HG03439 (cell line): ENCODE data around the gene GMPR.

ENCODE experiments used
- ATAC-seq: cut with Tn5 transposase; IDR thresholded peaks from one replicate; pipeline ENCODE4 v1.9.1; 2021; ENCODE audit warnings: mild to moderate bottlenecking, moderate library complexity; ENCODE audit not compliant: unreplicated experiment

Gene GMPR

GRCh38 chr6:16296061-16296670, 57.8 kb downstream of the GMPR start:
- no peak for ATAC-seq

- ATAC-seq = no peak
Measured at GRCh38 chr6:16299861-16300260, 61.5 kb downstream of the GMPR start.

DNA sequence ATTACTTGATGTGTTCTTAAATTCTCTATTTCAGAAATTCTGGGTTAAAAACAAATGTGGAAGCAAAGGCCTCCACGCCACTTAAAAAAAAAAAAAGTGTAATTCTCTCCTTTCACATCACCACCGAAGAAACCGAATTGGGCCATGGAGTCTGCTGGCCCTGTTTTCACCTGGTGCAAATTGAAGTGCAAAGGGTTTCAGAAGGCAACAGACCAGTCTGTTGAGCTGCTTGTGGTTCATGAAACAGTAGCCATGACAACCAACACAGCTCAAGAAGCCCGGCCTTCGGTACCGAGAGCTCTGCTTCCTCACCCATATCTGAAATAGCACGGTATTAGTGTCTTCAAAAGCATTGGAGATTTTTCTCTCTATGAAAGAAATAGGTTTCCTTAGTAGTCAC, 63.1 kb downstream of the GMPR start:
- peak; percentile 50 for ATAC-seq

DNA sequence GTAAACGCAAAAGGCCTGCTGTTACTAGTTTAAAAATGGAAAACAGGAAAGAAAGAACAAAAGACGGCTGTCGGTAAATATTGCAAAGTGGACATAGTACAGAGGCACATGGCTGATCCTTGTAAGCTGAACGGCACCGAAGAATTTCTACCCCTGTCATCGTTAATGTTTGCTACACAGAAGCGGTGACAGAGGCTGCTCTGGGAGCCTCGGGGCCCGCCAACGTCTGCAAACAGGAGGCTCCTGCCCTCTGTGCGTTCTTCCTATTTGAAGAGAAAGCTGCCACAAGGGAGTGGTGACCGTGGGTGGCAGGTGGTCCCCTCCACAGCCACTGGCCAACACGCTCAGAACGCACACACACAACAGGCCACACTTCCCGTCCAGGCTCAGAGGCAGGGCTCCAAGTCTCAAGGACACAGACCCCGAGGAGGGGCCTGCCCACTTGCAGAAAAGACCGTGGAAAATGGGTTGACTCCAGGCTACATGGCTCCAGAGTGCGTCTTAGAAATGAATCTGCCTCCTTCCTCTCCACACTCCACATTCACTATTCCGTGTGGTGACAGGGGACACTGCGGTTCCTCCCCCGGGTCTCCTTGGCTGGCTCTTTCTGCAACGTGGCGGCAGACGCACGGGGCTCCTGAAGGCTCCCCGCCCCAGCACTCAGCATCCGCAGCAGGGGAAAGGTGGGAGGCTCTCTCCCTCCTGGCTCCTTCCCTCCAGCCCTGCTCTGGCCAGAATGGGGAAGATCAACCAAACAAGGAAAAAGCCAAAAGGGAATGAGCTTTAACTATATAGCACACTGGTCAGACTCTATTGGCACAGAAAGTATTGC, 64.5 kb downstream of the GMPR start:
- ATAC-seq = no peak

- peak; percentile 72 for ATAC-seq
Measured at GRCh38 chr6:16305246-16305725, 66.9 kb downstream of the GMPR start.

DNA sequence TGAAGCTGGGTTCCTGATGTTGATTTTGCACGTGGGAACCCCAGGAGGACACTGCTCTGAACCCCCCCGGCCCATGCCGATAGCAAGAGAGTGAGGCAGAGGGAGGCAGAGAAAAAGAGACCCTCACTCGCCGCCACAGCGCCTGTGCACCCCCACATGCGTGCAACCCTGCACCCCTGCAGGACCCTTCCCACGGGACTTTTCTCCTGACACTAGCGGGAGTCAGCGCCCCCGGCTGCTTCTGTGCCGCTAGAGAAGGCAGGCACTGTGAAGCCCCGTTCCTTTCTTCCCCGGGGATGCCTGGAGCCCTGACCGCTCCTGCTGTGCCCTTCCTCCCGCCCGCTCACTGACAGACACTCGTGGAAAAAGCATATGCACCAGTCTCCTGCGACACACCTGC, 67.4 kb downstream of the GMPR start:
- peak; percentile 26 for ATAC-seq

DNA sequence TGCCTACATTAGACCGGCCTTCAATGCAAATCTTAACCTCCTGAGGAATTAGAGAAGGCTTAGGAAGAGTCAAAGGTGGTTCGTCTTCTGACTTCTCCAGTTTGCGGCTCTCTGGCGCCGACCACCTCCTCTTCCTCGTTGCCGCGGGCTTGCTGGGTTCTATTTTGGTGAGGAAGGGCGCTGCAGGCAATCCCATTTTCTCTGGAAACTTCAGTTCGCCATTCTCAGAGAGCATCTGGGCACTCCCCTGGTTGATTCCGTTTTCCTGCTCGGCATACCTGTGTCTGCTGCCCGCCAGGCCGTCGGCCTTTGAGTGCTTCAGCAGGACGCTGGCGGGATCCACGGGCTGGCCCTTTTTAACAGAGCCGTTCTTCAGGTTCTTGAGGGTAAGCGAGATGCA, 67.9 kb downstream of the GMPR start:
- no peak for ATAC-seq

DNA sequence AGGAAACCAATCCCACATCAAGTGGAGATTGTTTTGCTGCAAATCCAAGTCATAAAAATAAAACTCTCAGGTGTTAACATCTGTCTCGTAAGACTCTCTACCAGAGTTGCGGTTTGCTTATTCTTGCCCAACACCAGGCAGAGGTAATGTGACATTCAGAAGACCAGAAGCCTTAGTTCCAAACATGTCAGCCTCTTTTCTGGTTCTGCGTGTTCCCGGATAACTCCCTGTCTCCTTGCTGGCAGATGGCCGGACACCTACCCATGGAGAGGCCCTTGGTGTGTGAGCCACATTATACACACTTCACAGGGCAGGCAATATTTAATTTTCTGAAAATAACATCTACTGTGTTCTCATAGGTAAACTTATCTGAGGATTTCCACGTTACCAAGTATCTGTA, 73.4 kb downstream of the GMPR start:
- no peak for ATAC-seq

GRCh38 chr6:16313732-16314131, 75.3 kb downstream of the GMPR start:
- ATAC-seq = no peak

- ATAC-seq = no peak
Measured at GRCh38 chr6:16314296-16314695, 75.9 kb downstream of the GMPR start.

- ATAC-seq = no peak
Measured at GRCh38 chr6:16316741-16317251, 78.4 kb downstream of the GMPR start.

- ATAC-seq = no peak
Measured at GRCh38 chr6:16318538-16318937, 80.2 kb downstream of the GMPR start.

- no peak for ATAC-seq
Measured at GRCh38 chr6:16318953-16319720, 80.8 kb downstream of the GMPR start.

GRCh38 chr6:16319813-16320532, 81.6 kb downstream of the GMPR start:
- ATAC-seq = peak; percentile 59

GRCh38 chr6:16320533-16321340, 82.3 kb downstream of the GMPR start:
- ATAC-seq = no peak

GRCh38 chr6:16321341-16321710, 82.9 kb downstream of the GMPR start:
- ATAC-seq = no peak

- no peak for ATAC-seq
Measured at GRCh38 chr6:16321826-16322225, 83.4 kb downstream of the GMPR start.

- ATAC-seq = peak; percentile 75
Measured at GRCh38 chr6:16322666-16323312, 84.4 kb downstream of the GMPR start.

DNA sequence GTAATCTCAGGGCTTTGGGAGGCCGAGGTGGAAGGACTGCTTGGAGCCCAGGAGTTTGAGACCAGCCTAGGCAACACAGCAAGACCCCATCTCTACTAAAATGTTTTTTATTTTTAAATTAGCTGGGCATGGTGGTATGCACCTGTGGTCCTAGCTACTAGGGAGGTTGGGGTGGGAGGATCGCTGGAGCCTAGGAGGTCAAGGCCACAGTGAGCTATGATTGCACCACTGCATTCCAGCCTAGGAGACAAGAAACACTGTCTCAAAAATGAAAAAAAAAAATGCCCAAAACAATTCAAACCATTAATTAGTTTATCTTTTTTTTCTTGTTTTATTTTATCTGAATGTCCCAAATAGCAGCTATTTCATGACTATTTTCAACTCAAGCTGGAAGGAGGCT, 85.8 kb downstream of the GMPR start:
- no peak for ATAC-seq
